Stimulated activated naive CD4-positive, alpha-beta T cell (primary cell): ENCODE measurements around the gene PRR5.
"Not testable (repeated sequence)": the region's sequence is repeated elsewhere in the genome, so short reads cannot be mapped to it uniquely, and the experiment has no call there.

Source experiments
- DNase-seq, 6 experiments: peaks; one replicate each; lab custom pipeline; 2025; lab: John Stamatoyannopoulos, UW

PRR5 gene, protein sequence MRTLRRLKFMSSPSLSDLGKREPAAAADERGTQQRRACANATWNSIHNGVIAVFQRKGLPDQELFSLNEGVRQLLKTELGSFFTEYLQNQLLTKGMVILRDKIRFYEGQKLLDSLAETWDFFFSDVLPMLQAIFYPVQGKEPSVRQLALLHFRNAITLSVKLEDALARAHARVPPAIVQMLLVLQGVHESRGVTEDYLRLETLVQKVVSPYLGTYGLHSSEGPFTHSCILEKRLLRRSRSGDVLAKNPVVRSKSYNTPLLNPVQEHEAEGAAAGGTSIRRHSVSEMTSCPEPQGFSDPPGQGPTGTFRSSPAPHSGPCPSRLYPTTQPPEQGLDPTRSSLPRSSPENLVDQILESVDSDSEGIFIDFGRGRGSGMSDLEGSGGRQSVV

DNA sequence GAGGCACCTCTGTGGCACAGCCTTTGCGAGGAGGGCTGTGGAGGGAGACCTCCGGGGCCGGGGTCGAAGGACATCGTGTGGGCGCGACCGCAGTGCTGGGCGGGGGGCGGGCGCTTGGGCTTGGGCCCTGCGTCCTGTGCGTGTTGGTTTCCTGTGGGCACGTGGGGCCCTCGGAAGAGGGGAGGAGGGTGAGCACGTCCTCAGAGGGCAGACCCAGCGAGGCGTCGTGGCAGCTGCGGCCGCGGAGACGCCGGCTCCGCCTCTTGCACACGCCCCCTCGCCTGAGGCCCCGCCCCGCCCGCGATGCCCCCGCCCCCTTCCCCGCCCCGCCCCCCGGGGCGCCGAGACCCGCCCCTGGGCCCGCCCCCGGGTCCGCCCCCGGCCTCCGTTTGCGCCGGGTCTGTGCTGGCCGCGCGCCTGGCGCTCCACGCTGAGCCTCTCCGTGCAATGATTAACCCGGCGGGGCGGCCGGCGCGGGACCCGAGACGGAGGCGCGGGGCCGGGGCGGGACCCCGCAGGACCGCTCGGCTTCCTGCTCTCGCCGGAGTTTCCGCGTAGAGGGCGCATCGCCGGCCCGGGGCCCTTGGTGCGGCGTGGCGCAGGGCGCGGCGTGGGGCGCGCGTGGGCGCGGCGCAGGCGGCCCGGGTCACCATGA lies at the start of gene PRR5:
TSS of gene PRR5 (plus strand) at position 381 of the 655 bp plus-strand sequence. CDS start at position 652, 271 bp downstream.
- peak; percentile 71 to 84 (median 79) for DNase-seq

DNA sequence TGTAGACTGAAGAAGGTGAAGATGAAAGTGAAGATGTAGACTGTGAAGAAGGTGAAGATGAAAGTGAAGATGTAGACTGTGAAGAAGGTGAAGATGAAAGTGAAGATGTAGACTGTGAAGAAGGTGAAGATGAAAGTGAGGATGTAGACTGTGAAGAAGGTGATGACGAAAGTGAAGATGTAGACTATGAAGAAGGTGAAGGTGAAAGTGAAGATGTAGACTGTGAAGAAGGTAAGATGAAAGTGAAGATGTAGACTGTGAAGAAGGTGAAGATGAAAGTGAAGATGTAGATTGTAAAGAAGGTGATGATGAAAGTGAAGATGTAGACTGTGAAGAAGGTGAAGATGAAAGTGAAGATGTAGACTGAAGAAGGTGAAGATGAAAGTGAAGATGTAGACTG lies 49.1 kb upstream of the PRR5 start:
- not testable (repeated sequence) for DNase-seq

DNA sequence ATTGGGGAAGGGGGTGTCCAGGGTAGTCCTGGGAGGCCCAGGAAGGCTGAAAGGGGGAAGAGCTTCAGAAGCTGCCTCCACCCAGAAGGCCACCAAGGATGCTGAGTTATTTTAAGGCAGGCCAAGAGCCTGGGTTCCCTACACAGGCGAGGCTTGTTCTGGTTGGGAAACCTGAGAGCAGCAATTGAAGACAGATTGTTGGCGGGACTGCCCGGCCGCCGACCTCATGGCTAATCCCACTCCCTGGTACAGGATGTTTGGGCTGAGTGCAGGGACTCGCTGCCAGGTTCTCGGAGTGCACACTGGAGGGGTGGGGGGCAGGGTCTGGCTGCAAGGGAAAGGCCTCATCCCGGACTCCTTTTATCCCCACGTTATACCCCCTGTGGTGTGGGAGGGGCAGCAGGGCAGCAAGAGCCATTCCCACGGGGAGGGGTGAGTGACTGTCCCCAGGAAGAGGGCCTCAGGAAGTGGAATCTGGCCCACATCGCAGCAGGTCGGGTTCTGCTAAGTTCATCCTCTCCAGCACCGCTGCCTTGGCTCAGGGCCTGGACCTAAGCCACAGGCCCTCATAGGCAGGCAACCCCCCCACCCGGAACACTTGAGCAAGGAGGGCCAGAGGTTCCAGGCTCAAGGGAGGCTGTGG lies 43.6 kb upstream of the PRR5 start:
- DNase-seq, result no peak

DNA sequence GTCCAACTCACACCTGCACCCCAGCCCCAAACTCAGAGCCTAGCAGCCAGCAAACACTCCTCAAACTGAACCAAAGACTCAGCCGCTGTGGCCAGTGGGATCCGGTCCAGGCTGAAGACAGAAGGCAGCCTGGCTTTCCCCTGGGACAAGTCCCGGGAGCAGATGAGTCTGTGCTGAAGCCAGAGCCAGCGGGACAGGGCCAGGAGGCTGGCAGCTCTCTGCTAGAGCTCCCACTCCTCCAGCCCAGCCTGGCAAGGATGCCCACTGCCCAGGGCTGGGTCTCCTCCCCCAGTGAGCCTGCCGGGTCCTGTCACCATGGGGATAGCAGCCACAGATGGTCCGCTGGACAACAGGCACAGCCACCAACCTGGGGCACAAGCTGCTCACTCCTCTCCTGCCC lies 42.9 kb upstream of the PRR5 start:
- DNase-seq, result no peak

DNA sequence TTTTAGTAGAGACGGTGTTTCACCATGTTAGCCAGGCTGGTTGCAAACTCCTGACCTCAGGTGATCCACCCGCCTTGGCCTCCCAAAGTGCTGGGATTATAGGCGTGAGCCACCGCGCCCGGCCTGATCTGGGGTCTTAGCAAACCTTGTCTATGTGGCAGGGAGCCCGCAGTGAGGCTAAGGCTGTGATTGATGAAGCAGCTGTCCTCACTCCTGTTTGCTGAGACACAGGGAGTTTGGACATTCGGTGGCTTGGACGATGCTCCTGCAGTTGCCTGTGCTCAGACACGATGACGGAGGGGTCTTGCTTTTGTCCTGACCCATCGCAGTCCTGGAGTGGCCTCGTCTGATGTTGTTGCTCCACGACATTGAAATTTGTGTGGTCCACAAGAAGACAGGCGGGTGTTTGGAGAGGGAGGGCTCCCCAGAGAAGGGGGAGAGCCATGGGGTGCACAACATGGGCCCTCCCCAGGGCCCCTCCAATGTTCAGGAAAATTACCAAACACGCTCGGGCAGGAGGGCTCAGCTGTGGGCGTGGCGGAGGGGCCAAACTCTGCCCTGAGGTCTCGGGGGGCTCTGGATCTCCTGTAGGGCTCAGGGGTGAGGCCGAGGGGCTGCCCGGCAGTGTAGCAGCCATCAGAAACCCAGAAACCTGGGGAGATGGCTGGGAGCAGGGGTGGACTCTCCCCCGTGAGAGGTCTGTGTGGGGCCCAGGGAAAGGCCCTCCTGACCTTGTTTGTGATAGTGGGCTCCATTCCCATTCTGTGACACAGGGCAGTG lies 41.8 kb upstream of the PRR5 start:
- DNase-seq, result no peak

DNA sequence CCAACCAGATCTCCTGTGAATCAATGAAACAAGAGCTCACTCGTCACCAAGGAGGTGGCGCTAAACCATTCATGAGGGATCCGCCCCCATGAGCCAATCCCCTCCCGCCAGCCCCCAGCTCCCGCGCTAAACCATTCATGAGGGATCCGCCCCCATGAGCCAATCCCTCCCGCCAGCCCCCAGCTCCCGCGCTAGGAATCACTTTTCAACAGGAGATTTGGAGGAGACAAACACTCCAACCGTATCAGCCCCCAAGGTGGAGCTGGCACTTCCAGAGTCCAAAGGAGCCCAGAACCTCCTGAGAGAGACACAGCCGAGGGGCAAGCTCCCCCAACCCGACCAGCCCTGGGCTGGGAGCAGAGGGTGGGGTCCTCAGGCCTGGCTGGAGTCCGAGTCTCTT lies 40.9 kb upstream of the PRR5 start:
- no peak for DNase-seq

DNA sequence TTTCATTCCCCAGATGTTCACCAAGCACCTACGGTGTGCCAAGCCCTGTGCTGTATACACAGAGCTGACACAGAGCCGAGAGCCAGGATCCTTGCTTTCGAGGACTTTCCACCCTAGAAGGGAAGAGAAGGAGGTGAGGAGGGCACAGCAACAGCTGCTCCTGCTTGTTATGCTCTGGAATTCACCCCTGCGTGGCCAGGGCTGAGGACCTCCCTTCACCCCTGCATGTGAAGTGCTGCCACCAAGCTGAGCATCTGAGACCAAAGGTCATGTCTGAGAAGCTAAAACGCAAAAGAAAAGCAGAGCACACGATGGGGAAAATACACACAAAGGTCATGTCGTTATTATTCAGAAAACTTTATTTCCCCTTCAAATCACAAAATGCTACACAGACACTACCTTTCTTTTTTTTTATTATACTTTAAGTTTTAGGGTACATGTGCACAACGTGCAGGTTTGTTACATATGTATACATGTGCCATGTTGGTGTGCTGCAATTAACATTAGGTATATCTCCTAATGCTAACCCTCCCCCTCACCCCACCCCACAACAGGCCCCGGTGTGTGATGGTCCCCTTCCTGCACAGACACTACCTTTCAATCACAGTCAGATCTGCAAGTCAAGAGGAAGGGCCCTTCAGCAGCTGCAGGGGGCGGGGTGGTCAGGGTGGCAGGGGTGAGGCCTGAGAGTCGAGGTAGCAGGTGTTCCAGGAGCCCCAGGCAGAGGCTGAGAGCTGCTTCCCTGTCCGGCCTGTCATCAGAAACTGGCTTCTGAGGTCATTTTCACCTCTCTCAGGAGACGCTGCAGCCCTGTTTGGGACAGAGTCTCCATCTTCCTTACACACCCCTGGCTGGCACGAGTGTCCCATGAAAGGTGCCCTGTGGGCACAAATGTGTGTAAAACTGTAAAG lies 40.1 kb upstream of the PRR5 start:
- DNase-seq, result no peak

DNA sequence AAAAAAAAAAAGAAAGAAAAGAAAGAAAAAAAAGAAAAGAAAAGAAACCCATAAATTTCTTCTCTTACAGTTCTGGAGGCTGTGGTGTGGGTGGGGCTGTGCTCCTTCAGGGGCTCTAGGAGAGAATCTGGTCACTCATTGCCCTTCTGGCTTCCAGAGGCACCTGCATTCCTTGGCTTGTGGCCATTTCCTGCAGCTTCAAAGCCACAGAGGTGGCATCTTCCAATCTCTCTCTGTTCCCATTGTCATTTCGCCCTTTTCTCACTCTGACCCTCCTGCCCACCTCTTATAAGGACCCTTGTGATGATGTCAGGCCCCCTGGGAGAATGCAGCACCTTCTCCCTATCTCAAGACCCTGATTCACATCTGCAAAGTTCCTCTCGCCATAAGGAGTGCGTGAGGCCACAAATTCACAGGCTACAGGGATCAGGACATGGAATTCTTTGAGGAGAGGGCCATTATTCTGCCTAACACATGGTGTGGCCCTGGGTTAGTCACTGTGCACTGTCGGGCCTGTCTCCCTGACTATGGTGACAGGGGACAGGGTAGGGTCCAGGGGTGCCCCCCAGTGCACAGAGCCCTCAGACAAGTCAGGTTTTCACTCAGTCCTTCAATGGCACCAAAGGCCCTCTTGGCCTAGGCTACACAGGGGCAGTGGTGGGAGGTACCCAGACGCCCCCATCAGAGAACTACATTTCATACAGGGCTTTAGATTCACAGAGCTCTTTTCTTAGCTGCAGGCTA lies 38.6 kb upstream of the PRR5 start:
- DNase-seq, result no peak

DNA sequence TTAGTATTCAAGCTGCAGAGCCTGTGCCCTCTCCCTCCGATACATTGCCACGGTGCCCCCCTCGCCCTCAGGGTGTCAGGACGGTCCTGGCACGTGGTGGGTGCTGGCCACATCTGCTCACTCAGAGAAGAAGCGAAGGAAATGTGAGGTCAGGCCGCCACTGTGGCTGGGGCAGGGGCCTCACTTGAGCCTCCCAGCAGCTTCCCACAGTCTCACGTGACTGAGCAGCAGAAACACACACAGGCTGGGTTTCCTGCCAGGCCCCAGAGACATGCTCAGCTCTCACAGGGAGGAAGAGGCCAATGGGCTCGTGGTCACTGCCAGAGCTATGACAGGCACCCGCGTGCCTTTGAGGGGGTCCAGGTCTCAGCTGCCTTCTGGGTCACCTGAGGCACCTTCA lies 37.9 kb upstream of the PRR5 start:
- DNase-seq, result peak in 5 of 6 experiments; percentile 2 to 38 (median 12)

DNA sequence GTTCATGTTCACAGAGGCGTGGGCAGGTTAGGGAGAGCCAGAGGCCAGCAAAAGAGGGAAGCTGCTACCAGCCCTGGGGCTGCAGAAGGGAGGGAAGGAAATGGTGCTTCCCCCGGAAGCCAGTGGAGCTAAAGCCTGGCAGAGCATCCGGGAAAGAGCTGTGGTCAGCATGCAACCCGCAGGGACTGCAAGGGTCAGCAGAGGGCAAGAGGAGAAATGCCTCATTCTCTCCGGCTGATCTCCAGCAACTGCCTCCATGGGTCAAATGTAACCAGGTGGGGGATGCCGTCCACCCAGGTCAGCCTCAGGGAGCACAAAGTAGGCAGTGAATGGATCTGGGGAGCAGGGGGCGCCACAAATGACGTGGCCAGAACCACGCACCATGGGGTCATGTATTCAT lies 36.9 kb upstream of the PRR5 start:
- DNase-seq, result no peak

DNA sequence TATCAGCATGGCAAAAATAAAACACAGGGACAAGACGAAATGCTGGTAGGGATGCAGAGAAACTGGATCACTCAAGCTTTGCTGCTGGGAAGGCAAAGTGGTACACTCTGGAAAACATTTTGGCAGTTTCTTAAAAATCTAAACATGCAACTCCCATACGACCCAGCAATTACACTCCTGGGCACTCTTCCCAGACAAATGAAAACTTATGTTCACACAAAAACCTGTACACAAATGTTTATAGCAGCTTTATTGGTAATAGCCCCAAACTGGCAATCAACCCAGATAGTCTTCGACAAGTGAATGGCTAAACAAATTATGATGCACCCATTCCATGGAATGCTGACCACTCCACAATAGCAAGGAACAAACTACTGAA lies 35.8 kb upstream of the PRR5 start:
- DNase-seq, result no peak

DNA sequence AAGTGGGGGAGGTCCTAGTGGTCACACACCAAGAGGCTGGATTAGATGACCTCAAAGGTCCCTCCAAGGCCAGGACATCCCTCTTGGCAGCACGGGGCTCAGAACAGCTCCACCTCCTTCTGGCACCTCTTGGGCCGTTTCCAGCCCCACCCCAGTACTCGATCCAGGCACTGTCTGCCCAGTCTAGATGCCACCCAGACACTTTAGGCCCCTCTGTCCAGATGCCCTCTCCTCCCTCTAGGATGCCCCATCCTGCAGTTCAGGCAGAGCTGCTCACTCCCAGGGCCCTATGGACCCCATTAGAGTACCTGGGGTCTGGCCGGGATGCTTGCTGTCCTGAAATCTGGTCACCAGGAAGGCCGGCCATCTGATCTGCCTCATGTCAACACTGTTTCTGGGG lies 34.7 kb upstream of the PRR5 start:
- DNase-seq, result no peak

DNA sequence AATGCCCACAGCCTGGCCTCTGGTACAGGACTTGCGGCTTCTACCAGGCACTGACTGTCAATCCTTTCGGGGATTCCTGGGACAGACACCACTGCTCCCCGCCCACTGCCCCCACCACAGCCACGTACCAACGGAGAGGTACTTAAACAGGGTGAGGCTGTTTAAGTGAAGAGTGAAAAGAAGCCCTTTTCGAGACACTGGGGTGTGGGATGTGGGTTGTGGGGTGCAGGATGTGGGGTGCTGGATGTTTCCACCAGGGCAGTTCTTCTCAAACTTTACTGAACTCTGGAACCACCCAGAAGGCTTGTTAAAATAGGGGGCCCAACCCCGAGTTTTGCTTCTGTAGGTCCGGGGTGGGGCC lies 34.2 kb upstream of the PRR5 start:
- DNase-seq, result peak; percentile 44 to 79 (median 60)

DNA sequence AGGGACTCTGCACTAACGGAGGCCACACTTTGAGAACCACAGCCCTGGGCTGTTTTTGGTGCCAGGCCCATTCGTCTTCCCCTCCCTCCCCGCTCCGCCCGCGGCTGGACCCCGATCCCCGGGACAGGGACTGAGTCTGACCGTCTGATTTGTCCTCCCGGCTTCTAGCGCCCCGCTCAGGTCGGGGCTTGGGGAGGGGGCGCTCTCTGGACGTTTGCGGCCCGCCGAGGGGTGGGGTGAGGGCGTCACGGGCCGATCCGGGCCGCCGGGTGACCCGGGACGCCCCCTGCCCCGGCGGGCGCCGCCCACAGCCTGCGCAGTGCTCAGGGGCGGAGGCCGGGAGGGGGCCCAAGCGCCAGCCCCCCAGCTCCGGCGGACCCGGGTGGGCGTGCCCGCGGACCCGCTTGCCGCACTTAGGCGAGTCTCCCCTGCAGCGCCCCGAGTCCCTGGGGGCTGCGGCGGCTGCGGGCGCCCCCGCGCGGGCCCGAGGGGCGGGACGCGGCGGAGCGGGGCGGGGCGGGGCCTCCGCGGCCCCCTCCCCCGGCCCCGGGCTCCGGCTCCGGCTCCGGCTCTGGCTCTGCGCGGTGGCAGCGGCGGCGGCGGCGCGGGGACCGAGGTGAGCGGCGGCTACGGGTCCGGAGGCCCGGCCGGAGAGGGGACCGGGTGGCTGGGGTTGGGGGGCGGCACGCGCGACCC lies 33.7 kb upstream of the PRR5 start:
- DNase-seq, result peak; percentile 34 to 78 (median 54)

DNA sequence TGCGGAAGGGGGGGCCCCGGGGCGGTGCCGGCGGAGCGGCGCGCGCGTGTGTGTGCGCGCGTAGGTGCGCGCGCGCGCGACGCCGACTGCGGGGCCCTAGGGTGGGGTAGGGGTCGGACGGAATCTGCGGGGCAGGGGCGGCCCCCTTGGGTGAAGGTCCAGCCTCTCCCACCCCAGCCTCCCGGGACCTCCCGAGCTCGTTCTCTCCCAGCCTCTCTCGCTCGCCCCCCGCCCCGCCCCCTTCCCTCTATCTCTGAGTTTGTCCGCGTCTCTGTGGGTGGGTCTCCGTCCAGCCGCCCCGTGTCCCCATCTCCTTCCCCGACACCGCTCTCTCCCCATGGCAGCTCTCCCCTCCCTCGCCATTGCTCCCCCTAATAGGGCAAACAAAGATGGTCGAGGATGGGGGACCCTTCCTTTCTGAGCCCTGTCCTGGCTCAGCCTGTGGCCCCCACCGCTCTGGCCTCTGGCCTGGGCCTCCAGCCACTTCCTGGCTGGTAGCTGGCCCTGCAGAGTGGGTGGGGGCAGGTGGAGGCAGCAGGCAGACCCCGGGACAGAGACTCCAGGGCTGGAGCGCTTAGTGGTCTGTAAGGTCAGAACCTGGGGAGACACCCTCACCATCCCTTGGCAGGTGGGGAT lies 33.0 kb upstream of the PRR5 start:
- no peak for DNase-seq

DNA sequence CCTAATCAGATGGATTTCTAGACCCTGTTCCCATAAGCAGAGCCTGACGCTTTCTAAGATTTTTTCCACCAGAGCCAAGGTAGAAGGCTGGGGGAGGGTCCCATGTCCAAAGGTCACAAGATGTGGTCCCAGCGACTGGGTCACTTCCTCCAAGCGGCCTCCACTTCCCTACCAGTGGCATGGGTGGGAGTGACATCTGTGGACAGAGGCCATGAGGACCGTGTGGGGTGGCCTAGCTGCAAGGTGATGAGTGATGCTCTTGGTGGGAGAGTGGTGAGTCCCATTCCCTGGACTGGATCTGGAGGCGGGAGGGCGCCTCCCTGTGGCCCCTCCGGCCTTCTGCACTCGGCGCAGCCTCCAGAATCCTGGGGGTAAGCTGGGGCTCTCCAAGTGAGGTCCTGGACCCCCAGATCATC lies 32.4 kb upstream of the PRR5 start:
- no peak for DNase-seq

DNA sequence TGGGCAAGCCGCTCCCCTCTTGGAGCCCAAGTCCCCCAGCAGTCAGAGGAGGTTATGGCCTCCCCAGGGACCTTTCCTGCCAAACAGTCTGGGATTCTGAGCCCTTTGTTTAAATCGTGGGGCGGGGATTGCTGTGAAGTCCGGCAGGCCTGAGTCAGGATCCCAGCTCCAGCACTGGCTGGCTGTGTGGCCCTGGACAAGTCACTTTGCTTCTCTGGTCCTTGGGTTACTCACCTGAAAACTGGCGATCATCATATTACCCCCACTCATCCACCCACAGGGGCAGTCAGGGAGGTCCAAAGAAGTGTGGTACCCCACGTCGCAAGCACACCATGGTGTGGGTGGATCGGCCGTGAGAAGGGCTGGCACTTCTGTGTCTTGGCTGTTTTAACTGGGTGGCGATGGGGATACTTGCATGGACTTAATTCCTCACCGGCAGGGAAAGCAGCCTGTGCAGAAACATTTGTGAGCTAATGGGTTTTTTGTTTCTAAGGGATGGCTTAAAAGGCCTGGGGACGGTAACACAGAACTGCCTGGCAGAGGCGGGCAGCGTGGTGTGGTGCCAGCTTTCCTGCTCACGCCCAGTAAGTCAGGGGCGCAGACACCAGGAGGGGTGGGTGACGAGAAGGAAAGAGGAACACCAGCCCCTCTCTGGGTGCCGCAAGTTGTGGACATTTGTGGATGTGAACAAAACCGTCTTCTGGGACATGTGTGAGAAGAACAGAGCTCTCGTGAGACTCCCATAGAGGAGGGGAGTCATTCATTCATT lies 31.6 kb upstream of the PRR5 start:
- no peak for DNase-seq

DNA sequence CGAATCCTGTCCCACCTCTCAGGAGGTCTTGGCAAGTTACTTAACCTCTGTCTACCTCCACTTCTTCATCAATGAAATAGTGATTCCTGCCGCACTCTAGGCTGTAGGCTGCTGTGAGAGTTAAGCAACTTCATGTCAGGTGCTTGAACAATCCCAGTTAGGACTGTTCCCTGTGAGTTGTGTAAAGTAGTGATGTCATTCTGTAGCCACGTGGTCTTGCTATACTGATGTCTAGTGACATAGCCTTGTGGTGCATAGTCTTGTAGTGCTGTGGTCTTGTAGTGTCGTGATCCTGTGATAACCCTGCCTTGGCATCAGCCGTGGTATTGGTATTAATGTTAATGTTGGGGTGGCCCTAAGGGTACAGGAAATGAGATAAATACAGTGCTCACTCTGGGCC lies 30.3 kb upstream of the PRR5 start:
- no peak for DNase-seq

DNA sequence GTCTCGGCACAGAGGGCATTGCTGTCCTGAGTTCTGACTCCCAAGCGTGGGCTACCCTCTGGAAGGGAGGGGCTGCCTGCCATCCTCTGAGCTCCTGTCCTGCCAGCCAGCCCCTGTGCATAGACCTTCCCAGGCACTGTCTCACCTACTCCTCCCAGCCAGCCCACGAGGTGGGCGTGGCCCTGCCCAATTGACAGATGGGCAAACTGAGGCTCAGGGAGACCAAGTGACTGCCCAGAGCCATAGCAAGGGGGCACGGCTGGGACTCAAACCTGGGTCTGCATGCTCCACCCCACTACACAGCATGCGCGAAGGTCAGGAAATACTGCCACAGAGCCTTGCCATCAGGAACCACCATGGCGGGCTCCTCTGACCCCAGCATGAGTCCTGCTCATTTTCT lies 29.4 kb upstream of the PRR5 start:
- no peak for DNase-seq
